H1 (cell line): Measurements from ENCODE around the gene PHLDA2. TPM values are rescaled to one million over a fixed set of nuclear protein-coding genes. Genes with fewer than 3 reads are reported as not detected.

Source experiments
- ASH2L ChIP-seq: fragments of 200-600, 300-600 bp; sonication (generic); IDR thresholded peaks from one replicate; pipeline ENCODE4 v1.7.1; 2017; ENCODE audit warnings: low read length
- ATF3 ChIP-seq: IDR thresholded peaks from 2 replicates; pipeline ENCODE4 v1.6.1; 2011; ENCODE audit warnings: low read depth, mild to moderate bottlenecking, low read length; ENCODE audit not compliant: insufficient read depth
- BCL11A ChIP-seq, 2 experiments: IDR thresholded peaks; one replicate each; pipeline ENCODE4 v1.6.1; 2011; ENCODE audit warnings: low read depth in 2 of 2, low read length in 2 of 2, mild to moderate bottlenecking in 2 of 2
- BRCA1 ChIP-seq: IDR thresholded peaks from 2 replicates; pipeline ENCODE4 v1.6.1; 2012; ENCODE audit warnings: low read depth, low read length, improper control_type of control experiment
- E2F6 ChIP-seq: IDR thresholded peaks from 2 replicates; pipeline ENCODE4 v1.6.1; 2012; ENCODE audit warnings: inconsistent platforms
- MAX ChIP-seq: IDR thresholded peaks from 2 replicates; pipeline ENCODE4 v1.6.1; 2012; ENCODE audit warnings: inconsistent platforms
- RBBP5 ChIP-seq: IDR thresholded peaks from 2 replicates; pipeline ENCODE4 v1.7.1; 2012; ENCODE audit warnings: low read depth, mild to moderate bottlenecking, inconsistent platforms, low read length, moderate library complexity, borderline replicate concordance
- polyA plus RNA-seq, 7 experiments: library from polyadenylated mRNA; depleted of rRNA in 3 of 7; stranded (reverse) in 5 of 7; unstranded in 2 of 7; fragments of >200 nt in 5 of 7; fragments of 200-250 nt in 2 of 7; gene quantifications; 1 replicate in 5 of 7; 2 replicates in 1 of 7; 4 replicates in 1 of 7; pipeline versions ENCODE4 v1.2.1 to v1.2.3, GENCODE V29; 2011 to 2013; ENCODE audit warnings: missing spikeins in 2 of 7, mixed read lengths in 2 of 7
- total RNA-seq: library from RNA; stranded (reverse); fragmentation: NEBNext Ultra II Directional; extraction: Animal tissue kit (Norgen Biotek cat#: 25700); gene quantifications from 2 replicates; pipeline ENCODE4 v1.2.1, GENCODE V29; 2021

Gene PHLDA2
- total and polyA plus RNA-seq, 2 of the 8 experiments (the other 6 are each of a cell fraction or from before 2014, with no cell fraction given), result 5.2 to 7.6 TPM

- TF ChIP-seq E2F6 (no peak), BRCA1 (no peak), RBBP5 (no peak), MAX (no peak), ASH2L (no peak), BCL11A (IDR thresholded peaks at IDR 0.05; ENCODE audit: low read depth in 2 of 2, low read length in 2 of 2) (no peak), ATF3 (no peak)
These were observed 48.6 kb downstream of the PHLDA2 start (continued) for GRCh38 chr11:2880646-2881045.
